CD4-positive, alpha-beta T cell treated with Interferon gamma for 1 hour (primary cell): ENCODE measurements around the gene MYL12B.

Source experiments
- DNase-seq: peaks from one replicate; pipeline ENCODE4 v3.0.0-alpha.2; 2020

The MYL12B gene

GRCh38 chr18:3236470-3236869 is 25.5 kb upstream of the MYL12B start:
- no peak for DNase-seq

GRCh38 chr18:3238742-3239141 is 23.2 kb upstream of the MYL12B start:
- no peak for DNase-seq

- no peak for DNase-seq
Observed at GRCh38 chr18:3245185-3245564, 16.8 kb upstream of the MYL12B start.

- peak; percentile 82 for DNase-seq
Observed at GRCh38 chr18:3245853-3246634, 15.9 kb upstream of the MYL12B start.

GRCh38 chr18:3246635-3247239 is 15.2 kb upstream of the MYL12B start:
- DNase-seq, result no peak

GRCh38 chr18:3247240-3248061 is 14.5 kb upstream of the MYL12B start, which contains the start of gene MYL12A:
TSS of gene MYL12A (plus strand) at chr18:3247801. CDS start at chr18:3253248, 5,447 bp downstream.
- peak; percentile 94 for DNase-seq

GRCh38 chr18:3248062-3248657 is 13.8 kb upstream of the MYL12B start:
- DNase-seq, result no peak

- DNase-seq, result no peak
Observed at GRCh38 chr18:3248658-3249359, 13.1 kb upstream of the MYL12B start.

- DNase-seq, result no peak
Observed at GRCh38 chr18:3250237-3251107, 11.5 kb upstream of the MYL12B start.

- DNase-seq, result no peak
Observed at GRCh38 chr18:3251249-3251962, 10.5 kb upstream of the MYL12B start.

- DNase-seq, result no peak
Observed at GRCh38 chr18:3251963-3252277, 10.0 kb upstream of the MYL12B start.

GRCh38 chr18:3252843-3253242 is 9.1 kb upstream of the MYL12B start:
- DNase-seq, result no peak

- no peak for DNase-seq
Observed at GRCh38 chr18:3254725-3255124, 7.2 kb upstream of the MYL12B start.

GRCh38 chr18:3255611-3256165 is 6.2 kb upstream of the MYL12B start:
- DNase-seq, result no peak

- no peak for DNase-seq
Observed at GRCh38 chr18:3256693-3257626, 5.0 kb upstream of the MYL12B start.

GRCh38 chr18:3257627-3258120 is 4.3 kb upstream of the MYL12B start:
- DNase-seq, result no peak

- DNase-seq, result no peak
Observed at GRCh38 chr18:3260995-3261372, 949 bp upstream of the MYL12B start.

GRCh38 chr18:3262234-3263131 is 550 bp downstream of the MYL12B start:
- DNase-seq, result peak; percentile 22
